ENCODE results near the gene GXYLT1.
"Not testable (repeated sequence)": the region's sequence is repeated elsewhere in the genome, so short reads cannot be mapped to it uniquely, and the experiment has no call there.

Gene GXYLT1

DNA sequence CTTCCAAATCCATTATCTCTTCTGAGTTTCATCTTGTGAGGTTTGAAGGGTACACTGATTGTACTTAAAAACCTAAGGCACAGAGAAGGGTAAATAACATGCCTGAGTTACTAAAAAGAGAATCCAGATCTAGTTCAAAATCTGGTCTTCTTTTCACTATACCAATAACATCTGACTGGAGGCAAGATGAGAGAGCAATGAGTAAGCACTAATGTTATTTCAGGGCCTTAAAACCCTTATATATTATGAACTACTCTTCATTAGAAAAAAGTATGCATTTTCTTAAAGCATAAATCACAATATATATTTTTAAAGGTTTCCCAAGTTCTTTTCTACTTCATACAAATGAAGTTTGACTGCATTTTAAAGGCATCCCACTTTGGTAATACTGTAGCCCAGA is 60.2 kb downstream of the GXYLT1 start:
- Histone ChIP-seq H3K36me3 (ENCODE audit: control insufficient read depth in 5 of 5, insufficient read depth in 5 of 5, low read length in 5 of 5) (peaks cover 0 to 8% (median 6%) of the 10 kb centered on the region in 5 donors), H3K9me3 (ENCODE audit: control insufficient read depth in 5 of 5, low read length in 5 of 5) (no peaks in the 10 kb centered on the region), H3K27me3 (ENCODE audit: control insufficient read depth in 5 of 5, insufficient read depth in 4 of 5, low read length in 5 of 5) (no peaks in the 10 kb centered on the region), H3K27ac (ENCODE audit: low read depth, low read length) (no peak overlapping the region), H3K4me3 (ENCODE audit: low read depth in 1 of 5, low read length in 5 of 5) (no peak overlapping the region), H3K4me1 (ENCODE audit: control insufficient read depth in 5 of 5, insufficient read depth in 5 of 5, low read length in 5 of 5) (no peaks in the 10 kb centered on the region), H3K9ac (ENCODE audit: low read length in 5 of 5) (no peak overlapping the region)

GRCh38 chr12:42076976-42077375 is 67.7 kb downstream of the GXYLT1 start:
- peaks cover 0 to 4% (median 3%) of the 10 kb centered on the region in 5 donors for H3K36me3 ChIP-seq (ENCODE audit: control insufficient read depth in 5 of 5, insufficient read depth in 5 of 5, low read length in 5 of 5)
- no peak overlapping the region for H3K4me3 ChIP-seq (ENCODE audit: low read depth in 1 of 5, low read length in 5 of 5)

DNA sequence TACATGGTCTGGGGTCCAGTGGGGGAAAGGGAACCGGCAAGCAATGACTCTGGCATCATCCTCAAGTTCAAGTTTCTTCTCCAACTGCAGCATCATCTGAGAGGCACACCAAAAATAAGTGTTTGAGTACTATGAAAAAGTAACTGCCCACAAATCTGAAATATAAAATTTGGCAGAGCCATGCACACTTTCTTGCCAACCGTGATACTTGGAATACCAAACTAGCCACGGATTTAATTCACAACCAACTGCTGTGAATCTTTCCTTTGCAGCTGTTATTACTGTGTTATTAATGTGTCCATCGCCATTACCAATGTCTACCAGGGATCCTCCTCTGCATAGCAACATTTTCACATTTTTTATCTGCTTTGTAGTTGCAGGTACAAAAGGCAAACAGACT is 74.6 kb downstream of the GXYLT1 start:
- H3K9ac ChIP-seq (ENCODE audit: low read length in 5 of 5), result no peak overlapping the region
- no peaks in the 10 kb centered on the region for H3K4me1 ChIP-seq (ENCODE audit: control insufficient read depth in 5 of 5, insufficient read depth in 5 of 5, low read length in 5 of 5)
- no peak overlapping the region for H3K4me3 ChIP-seq (ENCODE audit: low read depth in 1 of 5, low read length in 5 of 5)
- H3K27ac ChIP-seq (ENCODE audit: low read depth, low read length), result no peak overlapping the region
- no peaks in the 10 kb centered on the region for H3K27me3 ChIP-seq (ENCODE audit: control insufficient read depth in 5 of 5, insufficient read depth in 4 of 5, low read length in 5 of 5)
- no peaks in the 10 kb centered on the region for H3K9me3 ChIP-seq (ENCODE audit: control insufficient read depth in 5 of 5, low read length in 5 of 5)
- H3K36me3 ChIP-seq (ENCODE audit: control insufficient read depth in 5 of 5, insufficient read depth in 5 of 5, low read length in 5 of 5), result peaks cover 0 to 4% (median 0%) of the 10 kb centered on the region in 5 donors

More at GRCh38 chr12:42076976-42077375, 67.7 kb downstream of the GXYLT1 start:
- Histone ChIP-seq H3K9ac (ENCODE audit: low read length in 5 of 5) (no peak overlapping the region), H3K27me3 (ENCODE audit: control insufficient read depth in 5 of 5, insufficient read depth in 4 of 5, low read length in 5 of 5) (no peaks in the 10 kb centered on the region), H3K4me1 (ENCODE audit: control insufficient read depth in 5 of 5, insufficient read depth in 5 of 5, low read length in 5 of 5) (no peaks in the 10 kb centered on the region), H3K9me3 (ENCODE audit: control insufficient read depth in 5 of 5, low read length in 5 of 5) (no peaks in the 10 kb centered on the region), H3K27ac (ENCODE audit: low read depth, low read length) (no peak overlapping the region)

DNA sequence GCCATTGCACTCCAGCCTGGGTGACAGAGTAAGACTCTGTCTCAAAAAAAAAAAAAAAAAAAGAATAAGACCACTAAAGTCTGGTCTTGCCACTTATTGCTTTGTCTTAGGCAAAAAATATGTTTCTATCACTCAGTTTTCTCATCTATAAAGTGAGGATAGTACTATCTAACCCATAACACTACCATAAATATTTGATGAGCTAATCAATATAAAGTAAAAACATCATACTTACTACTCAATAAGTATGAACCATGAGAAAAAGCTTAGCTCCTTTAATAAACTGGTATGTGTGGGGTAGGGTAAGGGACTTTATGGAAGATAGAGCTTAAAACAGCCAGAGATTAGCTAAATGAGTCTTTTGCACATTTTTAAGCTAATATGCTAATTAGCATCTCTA is 85.5 kb downstream of the GXYLT1 start:
- H3K36me3 ChIP-seq (ENCODE audit: control insufficient read depth in 5 of 5, insufficient read depth in 5 of 5, low read length in 5 of 5), result no peaks in the 10 kb centered on the region
- H3K9me3 ChIP-seq (ENCODE audit: control insufficient read depth in 5 of 5, low read length in 5 of 5), result no peaks in the 10 kb centered on the region

DNA sequence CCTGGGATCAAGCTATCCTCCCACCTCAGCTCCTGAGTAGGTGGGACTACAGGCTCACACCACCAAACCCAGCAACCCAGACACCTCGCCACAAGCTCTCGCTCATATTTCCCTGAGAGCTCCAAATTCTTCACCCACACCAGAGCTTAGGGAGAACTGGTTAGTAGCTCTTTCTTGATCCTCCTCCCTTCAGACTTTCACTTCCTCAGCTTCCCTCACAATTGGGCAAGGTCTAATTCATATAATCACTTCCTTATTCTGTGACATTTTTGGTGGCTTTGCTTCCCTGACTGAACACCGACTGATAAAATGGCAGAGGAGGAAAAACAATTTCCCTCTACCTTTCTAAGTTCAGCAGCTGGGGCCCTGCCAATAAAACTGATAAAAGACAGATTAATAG is 88.5 kb downstream of the GXYLT1 start:
- no peaks in the 10 kb centered on the region for H3K9me3 ChIP-seq (ENCODE audit: control insufficient read depth in 5 of 5, low read length in 5 of 5)
- H3K4me1 ChIP-seq (ENCODE audit: control insufficient read depth in 5 of 5, insufficient read depth in 5 of 5, low read length in 5 of 5), result no peaks in the 10 kb centered on the region
- H3K9ac ChIP-seq (ENCODE audit: low read length in 5 of 5), result no peak overlapping the region
- no peaks in the 10 kb centered on the region for H3K27me3 ChIP-seq (ENCODE audit: control insufficient read depth in 5 of 5, insufficient read depth in 4 of 5, low read length in 5 of 5)
- H3K27ac ChIP-seq (ENCODE audit: low read depth, low read length), result no peak overlapping the region
- no peaks in the 10 kb centered on the region for H3K36me3 ChIP-seq (ENCODE audit: control insufficient read depth in 5 of 5, insufficient read depth in 5 of 5, low read length in 5 of 5)
- H3K4me3 ChIP-seq (ENCODE audit: low read depth in 1 of 5, low read length in 5 of 5), result no peak overlapping the region

More for the DNA sequence above, 85.5 kb downstream of the GXYLT1 start:
- Histone ChIP-seq H3K4me1 (ENCODE audit: control insufficient read depth in 5 of 5, insufficient read depth in 5 of 5, low read length in 5 of 5) (no peaks in the 10 kb centered on the region), H3K27me3 (ENCODE audit: control insufficient read depth in 5 of 5, insufficient read depth in 4 of 5, low read length in 5 of 5) (no peaks in the 10 kb centered on the region), H3K27ac (ENCODE audit: low read depth, low read length) (no peak overlapping the region), H3K9ac (ENCODE audit: low read length in 5 of 5) (no peak overlapping the region), H3K4me3 (ENCODE audit: low read depth in 1 of 5, low read length in 5 of 5) (no peak overlapping the region)

- Histone ChIP-seq H3K9me3 (ENCODE audit: control insufficient read depth in 5 of 5, low read length in 5 of 5) (no peaks in the 10 kb centered on the region), H3K27ac (ENCODE audit: low read depth, low read length) (no peak overlapping the region), H3K27me3 (ENCODE audit: control insufficient read depth in 5 of 5, insufficient read depth in 4 of 5, low read length in 5 of 5) (no peaks in the 10 kb centered on the region)
These were observed 91.2 kb downstream of the GXYLT1 start for GRCh38 chr12:42053456-42053855.

DNA sequence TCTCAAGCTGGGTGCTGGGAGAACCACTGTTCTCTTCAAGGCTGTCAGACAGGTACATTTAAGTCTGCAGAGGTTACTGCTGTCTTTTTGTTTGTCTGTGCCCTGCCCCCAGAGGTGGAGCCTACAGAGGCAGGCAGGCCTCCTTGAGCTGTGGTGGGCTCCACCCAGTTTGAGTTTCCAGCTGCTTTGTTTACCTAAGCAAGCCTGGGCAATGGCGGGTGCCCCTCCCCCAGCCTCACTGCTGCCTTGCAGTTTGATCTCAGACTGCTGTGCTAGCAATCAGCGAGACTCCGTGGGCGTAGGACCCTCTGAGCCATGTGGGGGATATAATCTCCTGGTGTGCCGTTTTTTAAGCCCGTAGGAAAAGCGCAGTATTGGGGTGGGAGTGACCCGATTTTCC is 95.7 kb downstream of the GXYLT1 start:
- H3K9ac ChIP-seq (ENCODE audit: low read length in 5 of 5); H3K36me3 ChIP-seq (ENCODE audit: control insufficient read depth in 5 of 5, insufficient read depth in 5 of 5, low read length in 5 of 5); H3K4me1 ChIP-seq (ENCODE audit: control insufficient read depth in 5 of 5, insufficient read depth in 5 of 5, low read length in 5 of 5); H3K27me3 ChIP-seq (ENCODE audit: control insufficient read depth in 5 of 5, insufficient read depth in 4 of 5, low read length in 5 of 5); H3K9me3 ChIP-seq (ENCODE audit: control insufficient read depth in 5 of 5, low read length in 5 of 5); H3K27ac ChIP-seq (ENCODE audit: low read depth, low read length); H3K4me3 ChIP-seq (ENCODE audit: low read depth in 1 of 5, low read length in 5 of 5): not testable (repeated sequence)

More at GRCh38 chr12:42053456-42053855, 91.2 kb downstream of the GXYLT1 start:
- no peaks in the 10 kb centered on the region for H3K4me1 ChIP-seq (ENCODE audit: control insufficient read depth in 5 of 5, insufficient read depth in 5 of 5, low read length in 5 of 5)
- H3K36me3 ChIP-seq (ENCODE audit: control insufficient read depth in 5 of 5, insufficient read depth in 5 of 5, low read length in 5 of 5), result no peaks in the 10 kb centered on the region
- H3K4me3 ChIP-seq (ENCODE audit: low read depth in 1 of 5, low read length in 5 of 5), result no peak overlapping the region
- no peak overlapping the region for H3K9ac ChIP-seq (ENCODE audit: low read length in 5 of 5)

GRCh38 chr12:42039577-42039976 is 105.1 kb downstream of the GXYLT1 start:
- H3K9me3 ChIP-seq (ENCODE audit: control insufficient read depth in 5 of 5, low read length in 5 of 5), result no peaks in the 10 kb centered on the region
- no peak overlapping the region for H3K4me3 ChIP-seq (ENCODE audit: low read depth in 1 of 5, low read length in 5 of 5)
- H3K27ac ChIP-seq (ENCODE audit: low read depth, low read length), result no peak overlapping the region
- H3K27me3 ChIP-seq (ENCODE audit: control insufficient read depth in 5 of 5, insufficient read depth in 4 of 5, low read length in 5 of 5), result no peaks in the 10 kb centered on the region
- H3K4me1 ChIP-seq (ENCODE audit: control insufficient read depth in 5 of 5, insufficient read depth in 5 of 5, low read length in 5 of 5), result peaks cover 0 to 5% (median 0%) of the 10 kb centered on the region in 5 donors
- H3K9ac ChIP-seq (ENCODE audit: low read length in 5 of 5), result no peak overlapping the region
- H3K36me3 ChIP-seq (ENCODE audit: control insufficient read depth in 5 of 5, insufficient read depth in 5 of 5, low read length in 5 of 5), result no peaks in the 10 kb centered on the region

GRCh38 chr12:42039176-42039575 is 105.5 kb downstream of the GXYLT1 start:
- no peak overlapping the region for H3K4me3 ChIP-seq (ENCODE audit: low read depth in 1 of 5, low read length in 5 of 5)
- H3K4me1 ChIP-seq (ENCODE audit: control insufficient read depth in 5 of 5, insufficient read depth in 5 of 5, low read length in 5 of 5), result peaks cover 0 to 5% (median 0%) of the 10 kb centered on the region in 5 donors
- H3K27ac ChIP-seq (ENCODE audit: low read depth, low read length), result no peak overlapping the region
- H3K36me3 ChIP-seq (ENCODE audit: control insufficient read depth in 5 of 5, insufficient read depth in 5 of 5, low read length in 5 of 5), result no peaks in the 10 kb centered on the region
- no peak overlapping the region for H3K9ac ChIP-seq (ENCODE audit: low read length in 5 of 5)
- H3K27me3 ChIP-seq (ENCODE audit: control insufficient read depth in 5 of 5, insufficient read depth in 4 of 5, low read length in 5 of 5), result no peaks in the 10 kb centered on the region
- H3K9me3 ChIP-seq (ENCODE audit: control insufficient read depth in 5 of 5, low read length in 5 of 5), result no peaks in the 10 kb centered on the region

DNA sequence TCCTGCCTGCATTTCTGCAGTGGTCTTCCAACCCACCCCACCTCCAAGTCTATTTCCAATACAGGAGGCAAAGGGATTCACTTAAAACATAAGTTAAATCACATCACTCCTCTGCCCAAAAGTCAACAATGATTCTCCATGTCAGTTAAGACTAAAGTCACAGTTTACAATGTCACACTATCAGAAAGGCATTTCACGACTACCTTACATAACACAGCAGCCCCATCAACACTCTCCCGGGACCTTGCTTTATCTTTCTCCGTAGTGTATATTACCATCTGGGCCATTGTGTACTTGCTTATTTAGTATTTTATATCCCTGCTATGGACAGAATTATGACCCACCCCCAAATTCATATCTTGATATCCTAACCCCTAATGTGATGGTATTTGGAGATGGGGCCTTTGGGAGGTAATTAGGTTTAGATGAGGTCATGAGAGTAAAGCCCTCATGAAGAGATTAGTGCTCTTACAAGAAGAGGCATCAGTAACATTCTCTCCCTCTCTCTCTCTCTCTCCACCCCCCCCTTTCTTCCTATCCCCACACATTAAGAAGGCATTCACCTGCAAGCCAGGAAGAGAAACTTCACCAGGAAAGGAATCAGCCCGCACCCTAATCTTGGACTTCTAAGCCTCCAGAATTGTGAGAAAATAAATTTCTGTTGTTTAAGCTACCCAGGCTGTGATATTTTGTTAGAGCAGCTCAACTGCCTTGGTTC is 112.7 kb downstream of the GXYLT1 start:
- Histone ChIP-seq H3K36me3 (ENCODE audit: control insufficient read depth in 5 of 5, insufficient read depth in 5 of 5, low read length in 5 of 5) (no peaks in the 10 kb centered on the region), H3K4me3 (ENCODE audit: low read depth in 1 of 5, low read length in 5 of 5) (no peak overlapping the region), H3K27me3 (ENCODE audit: control insufficient read depth in 5 of 5, insufficient read depth in 4 of 5, low read length in 5 of 5) (no peaks in the 10 kb centered on the region), H3K9ac (ENCODE audit: low read length in 5 of 5) (no peak overlapping the region), H3K4me1 (ENCODE audit: control insufficient read depth in 5 of 5, insufficient read depth in 5 of 5, low read length in 5 of 5) (no peaks in the 10 kb centered on the region), H3K27ac (ENCODE audit: low read depth, low read length) (no peak overlapping the region), H3K9me3 (ENCODE audit: control insufficient read depth in 5 of 5, low read length in 5 of 5) (no peaks in the 10 kb centered on the region)

All from subcutaneous abdominal adipose tissue (tissue), 5 donors.